HL-60 (cell line): ENCODE results near the gene ZNF77.

ENCODE experiments used
- GABPA ChIP-seq: IDR thresholded peaks from 2 replicates; pipeline ENCODE4 v1.6.1; 2012; ENCODE audit warnings: low read depth
- TF ChIP-seq, protein P1 (sequence below): IDR thresholded peaks from one replicate; pipeline ENCODE4 v1.5.1; 2011; ENCODE audit warnings: low read length, control low read depth, inconsistent platforms; ENCODE audit not compliant: insufficient read depth

DNA sequence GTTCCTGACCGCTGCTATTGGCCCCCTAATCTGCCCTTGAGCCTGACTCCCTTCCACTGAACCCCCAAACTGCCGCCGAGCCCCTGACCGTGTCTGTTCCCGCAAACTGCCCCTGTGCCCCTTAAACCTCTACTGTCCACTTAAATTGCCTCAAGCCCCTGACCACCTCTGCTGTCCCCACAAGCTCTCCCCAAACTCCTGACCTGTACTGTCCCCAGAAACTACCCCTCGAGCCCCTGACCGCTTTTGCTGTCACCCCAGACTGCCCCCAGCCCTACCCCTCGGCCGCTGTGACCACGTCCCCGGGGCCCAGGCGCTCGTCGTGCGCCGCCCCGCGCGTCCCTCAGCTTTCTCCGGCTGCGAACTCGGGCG lies 382 bp downstream of the ZNF77 start:
- TF ChIP-seq, protein P1, sequence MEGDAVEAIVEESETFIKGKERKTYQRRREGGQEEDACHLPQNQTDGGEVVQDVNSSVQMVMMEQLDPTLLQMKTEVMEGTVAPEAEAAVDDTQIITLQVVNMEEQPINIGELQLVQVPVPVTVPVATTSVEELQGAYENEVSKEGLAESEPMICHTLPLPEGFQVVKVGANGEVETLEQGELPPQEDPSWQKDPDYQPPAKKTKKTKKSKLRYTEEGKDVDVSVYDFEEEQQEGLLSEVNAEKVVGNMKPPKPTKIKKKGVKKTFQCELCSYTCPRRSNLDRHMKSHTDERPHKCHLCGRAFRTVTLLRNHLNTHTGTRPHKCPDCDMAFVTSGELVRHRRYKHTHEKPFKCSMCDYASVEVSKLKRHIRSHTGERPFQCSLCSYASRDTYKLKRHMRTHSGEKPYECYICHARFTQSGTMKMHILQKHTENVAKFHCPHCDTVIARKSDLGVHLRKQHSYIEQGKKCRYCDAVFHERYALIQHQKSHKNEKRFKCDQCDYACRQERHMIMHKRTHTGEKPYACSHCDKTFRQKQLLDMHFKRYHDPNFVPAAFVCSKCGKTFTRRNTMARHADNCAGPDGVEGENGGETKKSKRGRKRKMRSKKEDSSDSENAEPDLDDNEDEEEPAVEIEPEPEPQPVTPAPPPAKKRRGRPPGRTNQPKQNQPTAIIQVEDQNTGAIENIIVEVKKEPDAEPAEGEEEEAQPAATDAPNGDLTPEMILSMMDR, result no peak
- no peak for TF ChIP-seq GABPA
